Cardiac muscle cell (in vitro differentiated cells and primary cell): ENCODE measurements around the gene PLLP. TPM values are rescaled to one million over a fixed set of nuclear protein-coding genes. Genes with fewer than 3 reads are reported as not detected.

Source experiments
- DNase-seq, 2 donors: peaks; one replicate each; pipeline versions ENCODE4 v3.0.0 to v3.0.0-alpha.2; 2010 to 2017; ENCODE audit warnings: low read depth in 1 of 2, low spot score in 1 of 2
- H3K27ac ChIP-seq: fragments of 200-600 bp; sonication (generic); 2 replicates; pipeline ENCODE4 v1.5.1; 2016
- H3K27me3 ChIP-seq: fragments of 200-600 bp; sonication (generic); 2 replicates; pipeline ENCODE4 v1.6.0; 2016; ENCODE audit warnings: control low read depth
- H3K36me3 ChIP-seq: fragments of 200-600 bp; sonication (generic); 2 replicates; pipeline ENCODE4 v1.5.1; 2016; ENCODE audit warnings: control low read depth
- H3K4me1 ChIP-seq: fragments of 200-600 bp; sonication (generic); 2 replicates; pipeline ENCODE4 v1.8.1; 2017; ENCODE audit warnings: low read depth, mild to moderate bottlenecking, mixed run types
- H3K4me3 ChIP-seq: fragments of 200-600 bp; sonication (generic); 2 replicates; pipeline ENCODE4 v1.5.1; 2016; ENCODE audit warnings: mild to moderate bottlenecking
- H3K9me3 ChIP-seq: fragments of 200-600 bp; sonication (generic); 2 replicates; pipeline ENCODE4 v1.5.1; 2017; ENCODE audit warnings: low read depth, mild to moderate bottlenecking, control low read depth
- CTCF ChIP-seq: IDR thresholded peaks from 2 replicates; pipeline ENCODE4 v1.5.1; 2012; ENCODE audit warnings: low read depth, mild to moderate bottlenecking, low read length
- polyA plus RNA-seq: library from polyadenylated mRNA; unstranded; fragments of >200 nt; fragmentation: Nextera tagmentation; extraction: Ambion mirVana; gene quantifications from 2 replicates; pipeline ENCODE4 v1.2.1, GENCODE V29; 2016
- total RNA-seq: library from RNA; depleted of rRNA; stranded (reverse); fragments of >200 nt; gene quantifications from 2 replicates; pipeline ENCODE4 v1.2.3, GENCODE V29; 2016

The PLLP gene
- total and polyA plus RNA-seq, 2 experiments from 2014 or later: 6.4 to 14.2 TPM

GRCh38 chr16:57223057-57223456 lies 61.4 kb downstream of the PLLP start:
- TF ChIP-seq CTCF: no peak
- Histone ChIP-seq H3K27ac (no peak overlapping the region), H3K4me1 (no peaks in the 10 kb centered on the region), H3K9me3 (no peaks in the 10 kb centered on the region), H3K27me3 (no peaks in the 10 kb centered on the region), H3K36me3 (peaks cover 44% of the 10 kb centered on the region), H3K4me3 (no peak overlapping the region)
- DNase-seq: no peak

DNA sequence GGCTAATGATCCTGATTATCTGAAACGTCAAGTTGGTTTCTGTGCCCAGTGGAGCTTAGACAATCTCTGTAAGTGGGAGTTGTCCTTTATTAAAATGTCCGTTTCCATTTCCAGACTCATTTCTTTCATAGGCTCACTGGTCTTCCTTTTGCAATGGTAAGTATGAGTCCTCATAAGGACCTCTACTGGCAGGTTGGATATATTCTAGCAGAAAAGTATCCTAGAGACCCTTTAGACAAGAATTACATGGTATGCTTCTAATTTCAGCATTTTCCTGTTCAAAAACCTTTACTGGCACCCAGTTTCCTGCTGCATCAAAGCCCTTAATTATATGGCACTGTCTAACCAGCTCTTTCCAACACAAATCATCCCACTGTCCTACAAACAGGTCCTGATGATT lies 67.5 kb downstream of the PLLP start:
- no peaks in the 10 kb centered on the region for H3K27me3 ChIP-seq
- no peaks in the 10 kb centered on the region for H3K9me3 ChIP-seq
- no peaks in the 10 kb centered on the region for H3K4me1 ChIP-seq
- no peak for TF ChIP-seq CTCF
- H3K27ac ChIP-seq: no peak overlapping the region
- H3K4me3 ChIP-seq: no peak overlapping the region
- peaks cover 61% of the 10 kb centered on the region for H3K36me3 ChIP-seq
- no peak for DNase-seq

DNA sequence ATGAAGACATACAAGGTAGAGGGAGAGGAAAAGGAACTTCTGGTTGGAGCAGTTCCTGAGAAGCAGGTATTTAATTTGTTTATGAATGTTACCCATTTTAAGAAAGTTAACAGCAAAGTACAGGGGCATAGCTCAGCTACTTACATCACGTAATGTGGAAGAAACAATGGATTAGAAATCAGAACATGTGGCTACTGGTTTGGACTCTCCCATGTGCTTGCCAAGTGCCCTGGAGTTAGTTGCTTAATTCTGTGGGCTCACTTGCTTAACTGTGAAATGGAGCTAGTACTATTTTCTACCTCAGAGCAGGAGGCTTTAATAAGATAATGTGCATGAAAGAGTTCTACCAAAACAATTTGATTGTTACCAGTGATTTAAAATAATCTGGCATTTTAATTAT lies 71.0 kb downstream of the PLLP start:
- Histone ChIP-seq H3K36me3 (peaks cover 54% of the 10 kb centered on the region), H3K9me3 (no peaks in the 10 kb centered on the region), H3K4me1 (no peaks in the 10 kb centered on the region), H3K4me3 (no peak overlapping the region), H3K27ac (no peak overlapping the region), H3K27me3 (no peaks in the 10 kb centered on the region)
- no peak for TF ChIP-seq CTCF
- no peak for DNase-seq

- H3K27ac ChIP-seq: no peak overlapping the region
- TF ChIP-seq CTCF: no peak
- no peak overlapping the region for H3K4me3 ChIP-seq
- H3K36me3 ChIP-seq: peaks cover 60% of the 10 kb centered on the region
- H3K27me3 ChIP-seq: no peaks in the 10 kb centered on the region
- no peak for DNase-seq
- no peaks in the 10 kb centered on the region for H3K9me3 ChIP-seq
- no peaks in the 10 kb centered on the region for H3K4me1 ChIP-seq
These were observed 74.7 kb downstream of the PLLP start for GRCh38 chr16:57209780-57210179.

DNA sequence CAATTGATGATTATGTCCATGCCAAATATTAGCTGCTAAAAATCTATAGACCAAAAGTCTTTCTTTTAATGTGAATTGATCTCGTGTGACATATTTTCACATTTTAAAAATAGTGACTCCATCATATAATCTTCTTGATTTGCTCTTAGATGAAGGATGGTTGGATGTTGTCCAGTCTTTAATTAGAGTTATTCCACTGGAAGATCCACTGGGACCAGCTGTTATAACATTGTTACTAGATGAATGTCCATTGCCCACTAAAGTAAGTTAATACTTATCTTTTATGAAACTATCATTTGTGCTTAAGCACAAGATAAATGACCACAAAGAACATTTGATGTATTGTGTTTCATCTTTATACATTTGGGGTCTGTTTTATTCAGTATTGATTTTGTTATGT lies 75.5 kb downstream of the PLLP start:
- Histone ChIP-seq H3K27me3 (no peaks in the 10 kb centered on the region), H3K4me3 (no peak overlapping the region), H3K27ac (no peak overlapping the region), H3K36me3 (peaks cover 58% of the 10 kb centered on the region), H3K4me1 (no peaks in the 10 kb centered on the region), H3K9me3 (no peaks in the 10 kb centered on the region)
- no peak for TF ChIP-seq CTCF
- no peak for DNase-seq

Other genes starting within 250 kb of the PLLP start
- 26.5 and 43.0 TPM in 2 replicates for gene CPNE2, start 192.1 kb downstream of the PLLP start, total RNA-seq
- gene CPNE2, start 192.1 kb downstream of the PLLP start, polyA plus RNA-seq: 25.5 and 49.6 TPM in 2 replicates
- 70.4 and 73.6 TPM in 2 replicates for gene PSME3IP1, start 98.6 kb downstream of the PLLP start, total RNA-seq
- 86.8 and 108 TPM in 2 replicates for gene PSME3IP1, start 98.6 kb downstream of the PLLP start, polyA plus RNA-seq
- gene RSPRY1, start 98.3 kb downstream of the PLLP start, total RNA-seq: 24.4 and 30.3 TPM in 2 replicates
- 33.2 and 44.7 TPM in 2 replicates for gene RSPRY1, start 98.3 kb downstream of the PLLP start, polyA plus RNA-seq
- gene ARL2BP, start 39.4 kb downstream of the PLLP start, total RNA-seq: 72.7 and 107 TPM in 2 replicates
- gene ARL2BP, start 39.4 kb downstream of the PLLP start, polyA plus RNA-seq: 128 and 144 TPM in 2 replicates
- 0.09 TPM in 1 of 2 replicates, not detected in the other for gene CCL22, start 74.1 kb upstream of the PLLP start, total RNA-seq
- gene CCL22, start 74.1 kb upstream of the PLLP start, polyA plus RNA-seq: 0.45 and 0.56 TPM in 2 replicates
- gene CX3CL1, start 87.8 kb upstream of the PLLP start, total RNA-seq: 0.71 and 1.7 TPM in 2 replicates
- 0.33 and 0.41 TPM in 2 replicates for gene CX3CL1, start 87.8 kb upstream of the PLLP start, polyA plus RNA-seq
- not detected in 2 replicates for gene CCL17, start 120.1 kb upstream of the PLLP start, total RNA-seq
- not detected in 2 replicates for gene CCL17, start 120.1 kb upstream of the PLLP start, polyA plus RNA-seq
- gene CIAPIN1, start 162.7 kb upstream of the PLLP start, total RNA-seq: 65.5 and 74.2 TPM in 2 replicates
- 139 and 156 TPM in 2 replicates for gene CIAPIN1, start 162.7 kb upstream of the PLLP start, polyA plus RNA-seq
- 111 and 115 TPM in 2 replicates for gene COQ9, start 162.8 kb upstream of the PLLP start, total RNA-seq
- gene COQ9, start 162.8 kb upstream of the PLLP start, polyA plus RNA-seq: 147 and 152 TPM in 2 replicates
- gene POLR2C, start 178.0 kb upstream of the PLLP start, total RNA-seq: 126 and 164 TPM in 2 replicates
- gene POLR2C, start 178.0 kb upstream of the PLLP start, polyA plus RNA-seq: 80.0 and 83.5 TPM in 2 replicates
- 1,502 and 2,409 TPM in 2 replicates for gene DOK4, start 201.8 kb upstream of the PLLP start, total RNA-seq
- gene DOK4, start 201.8 kb upstream of the PLLP start, polyA plus RNA-seq: 1,563 and 2,826 TPM in 2 replicates